ENCODE measurements around the gene APRT. TPM values are rescaled to one million over a fixed set of nuclear protein-coding genes. Genes with fewer than 3 reads are reported as not detected.

APRT gene
- total and polyA plus RNA-seq, 9 of the 15 experiments (the other 6 are each of a cell fraction or from before 2014, with no cell fraction given): 41.7 to 409 (median 146) TPM

DNA sequence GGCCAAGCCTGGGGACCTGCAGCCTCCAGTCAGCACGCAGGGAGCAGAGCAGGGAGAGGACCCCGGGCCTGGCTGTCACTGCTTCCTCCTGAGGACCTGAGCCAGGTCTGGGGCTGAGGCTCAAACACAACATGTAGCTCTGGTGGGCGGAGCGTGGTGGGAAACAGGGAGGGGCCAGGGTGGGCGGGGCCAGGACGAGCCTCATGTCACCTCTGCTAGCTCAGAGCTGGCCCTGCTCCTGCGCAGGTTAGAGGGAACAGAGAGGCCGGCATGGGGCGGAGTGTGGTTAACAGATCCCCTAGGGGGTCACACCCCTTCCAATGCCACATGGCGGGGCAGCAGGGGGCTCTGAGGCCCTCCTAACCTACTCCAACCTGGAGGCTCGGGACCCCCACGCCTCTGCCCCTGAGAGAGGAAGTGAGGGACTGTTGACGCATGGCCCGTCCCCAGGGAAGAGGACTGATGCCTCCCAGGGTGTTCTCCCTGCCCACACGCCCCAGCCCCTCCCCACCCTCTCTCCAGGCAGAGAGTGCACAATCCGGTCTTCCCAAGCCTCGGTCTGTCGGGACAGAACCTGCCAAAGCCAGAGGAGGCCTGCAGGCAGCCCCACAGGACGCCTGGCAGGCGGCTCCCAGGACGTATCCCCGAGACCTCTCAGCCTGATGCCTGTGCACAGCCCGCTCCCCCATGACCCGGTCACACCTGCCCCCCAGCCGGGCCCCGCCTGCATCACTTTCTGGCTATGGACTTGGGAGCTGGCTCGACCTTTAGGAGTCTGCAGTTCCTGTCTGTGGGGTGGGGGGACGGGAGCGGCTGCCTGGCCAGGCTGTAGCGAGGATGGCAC is 41.9 kb downstream of the APRT start (continued):
- TF ChIP-seq, protein P1, sequence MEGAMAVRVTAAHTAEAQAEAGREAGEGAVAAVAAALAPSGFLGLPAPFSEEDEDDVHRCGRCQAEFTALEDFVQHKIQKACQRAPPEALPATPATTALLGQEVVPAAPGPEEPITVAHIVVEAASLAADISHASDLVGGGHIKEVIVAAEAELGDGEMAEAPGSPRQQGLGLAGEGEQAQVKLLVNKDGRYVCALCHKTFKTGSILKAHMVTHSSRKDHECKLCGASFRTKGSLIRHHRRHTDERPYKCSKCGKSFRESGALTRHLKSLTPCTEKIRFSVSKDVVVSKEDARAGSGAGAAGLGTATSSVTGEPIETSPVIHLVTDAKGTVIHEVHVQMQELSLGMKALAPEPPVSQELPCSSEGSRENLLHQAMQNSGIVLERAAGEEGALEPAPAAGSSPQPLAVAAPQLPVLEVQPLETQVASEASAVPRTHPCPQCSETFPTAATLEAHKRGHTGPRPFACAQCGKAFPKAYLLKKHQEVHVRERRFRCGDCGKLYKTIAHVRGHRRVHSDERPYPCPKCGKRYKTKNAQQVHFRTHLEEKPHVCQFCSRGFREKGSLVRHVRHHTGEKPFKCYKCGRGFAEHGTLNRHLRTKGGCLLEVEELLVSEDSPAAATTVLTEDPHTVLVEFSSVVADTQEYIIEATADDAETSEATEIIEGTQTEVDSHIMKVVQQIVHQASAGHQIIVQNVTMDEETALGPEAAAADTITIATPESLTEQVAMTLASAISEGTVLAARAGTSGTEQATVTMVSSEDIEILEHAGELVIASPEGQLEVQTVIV (CRISPR knock-in tag; IDR thresholded peaks at IDR 0.05; ENCODE audit: borderline replicate concordance): no peak
- TF ChIP-seq THRAP3 (IDR thresholded peaks at IDR 0.05; ENCODE audit: borderline replicate concordance) (no peak), TAL1 (IDR thresholded peaks at IDR 0.05) (no peak), ZNF354B (CRISPR knock-in tag; IDR thresholded peaks at IDR 0.05) (no peak), FUS (optimal IDR thresholded peaks at IDR 0.05; ENCODE audit: low read depth, low read length) (no peak), ZNF668 (CRISPR knock-in tag; IDR thresholded peaks at IDR 0.05) (no peak), HOXB6 (CRISPR knock-in tag; IDR thresholded peaks at IDR 0.05; ENCODE audit: borderline replicate concordance) (no peak), HMG20B (CRISPR knock-in tag; IDR thresholded peaks at IDR 0.05) (no peak), ZNF830 (CRISPR knock-in tag; IDR thresholded peaks at IDR 0.05) (no peak), L3MBTL2 (IDR thresholded peaks at IDR 0.05) (peak; percentile 47), ZNF274 (IDR thresholded peaks at IDR 0.05; ENCODE audit: borderline replicate concordance, low read depth, low read length) (no peak), BRCA1 (IDR thresholded peaks at IDR 0.05) (no peak), BRCA1 (CRISPR knock-in tag; IDR thresholded peaks at IDR 0.05) (no peak), BMI1 (IDR thresholded peaks at IDR 0.05; ENCODE audit: low read length) (no peak), TAF7 (tag; IDR thresholded peaks at IDR 0.05) (no peak), ZNF175 (CRISPR knock-in tag; IDR thresholded peaks at IDR 0.05; ENCODE audit: low read depth) (0 out of 2 replicates have a peak, but pooled peaks have one; percentile 26), FOXA3 (CRISPR knock-in tag; conservative IDR thresholded peaks at IDR 0.05 in 1 of 2, IDR thresholded peaks at IDR 0.05 in 1 of 2) (no peak)
- TF ChIP-seq, protein P2, sequence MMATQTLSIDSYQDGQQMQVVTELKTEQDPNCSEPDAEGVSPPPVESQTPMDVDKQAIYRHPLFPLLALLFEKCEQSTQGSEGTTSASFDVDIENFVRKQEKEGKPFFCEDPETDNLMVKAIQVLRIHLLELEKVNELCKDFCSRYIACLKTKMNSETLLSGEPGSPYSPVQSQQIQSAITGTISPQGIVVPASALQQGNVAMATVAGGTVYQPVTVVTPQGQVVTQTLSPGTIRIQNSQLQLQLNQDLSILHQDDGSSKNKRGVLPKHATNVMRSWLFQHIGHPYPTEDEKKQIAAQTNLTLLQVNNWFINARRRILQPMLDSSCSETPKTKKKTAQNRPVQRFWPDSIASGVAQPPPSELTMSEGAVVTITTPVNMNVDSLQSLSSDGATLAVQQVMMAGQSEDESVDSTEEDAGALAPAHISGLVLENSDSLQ (IDR thresholded peaks at IDR 0.05): peak; percentile 43
- TF ChIP-seq, protein P3, sequence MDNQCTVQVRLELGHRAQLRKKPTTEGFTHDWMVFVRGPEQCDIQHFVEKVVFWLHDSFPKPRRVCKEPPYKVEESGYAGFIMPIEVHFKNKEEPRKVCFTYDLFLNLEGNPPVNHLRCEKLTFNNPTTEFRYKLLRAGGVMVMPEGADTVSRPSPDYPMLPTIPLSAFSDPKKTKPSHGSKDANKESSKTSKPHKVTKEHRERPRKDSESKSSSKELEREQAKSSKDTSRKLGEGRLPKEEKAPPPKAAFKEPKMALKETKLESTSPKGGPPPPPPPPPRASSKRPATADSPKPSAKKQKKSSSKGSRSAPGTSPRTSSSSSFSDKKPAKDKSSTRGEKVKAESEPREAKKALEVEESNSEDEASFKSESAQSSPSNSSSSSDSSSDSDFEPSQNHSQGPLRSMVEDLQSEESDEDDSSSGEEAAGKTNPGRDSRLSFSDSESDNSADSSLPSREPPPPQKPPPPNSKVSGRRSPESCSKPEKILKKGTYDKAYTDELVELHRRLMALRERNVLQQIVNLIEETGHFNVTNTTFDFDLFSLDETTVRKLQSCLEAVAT (IDR thresholded peaks at IDR 0.05): 0 out of 4 replicates have a peak, but pooled peaks of 1 of the 2 experiments have one; percentile 16
- TF ChIP-seq, protein P4, sequence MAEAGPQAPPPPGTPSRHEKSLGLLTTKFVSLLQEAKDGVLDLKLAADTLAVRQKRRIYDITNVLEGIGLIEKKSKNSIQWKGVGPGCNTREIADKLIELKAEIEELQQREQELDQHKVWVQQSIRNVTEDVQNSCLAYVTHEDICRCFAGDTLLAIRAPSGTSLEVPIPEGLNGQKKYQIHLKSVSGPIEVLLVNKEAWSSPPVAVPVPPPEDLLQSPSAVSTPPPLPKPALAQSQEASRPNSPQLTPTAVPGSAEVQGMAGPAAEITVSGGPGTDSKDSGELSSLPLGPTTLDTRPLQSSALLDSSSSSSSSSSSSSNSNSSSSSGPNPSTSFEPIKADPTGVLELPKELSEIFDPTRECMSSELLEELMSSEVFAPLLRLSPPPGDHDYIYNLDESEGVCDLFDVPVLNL (CRISPR knock-in tag; IDR thresholded peaks at IDR 0.05; ENCODE audit: low read depth): 0 out of 2 replicates have a peak, but pooled peaks have one; percentile 5
- TF ChIP-seq, protein P5, sequence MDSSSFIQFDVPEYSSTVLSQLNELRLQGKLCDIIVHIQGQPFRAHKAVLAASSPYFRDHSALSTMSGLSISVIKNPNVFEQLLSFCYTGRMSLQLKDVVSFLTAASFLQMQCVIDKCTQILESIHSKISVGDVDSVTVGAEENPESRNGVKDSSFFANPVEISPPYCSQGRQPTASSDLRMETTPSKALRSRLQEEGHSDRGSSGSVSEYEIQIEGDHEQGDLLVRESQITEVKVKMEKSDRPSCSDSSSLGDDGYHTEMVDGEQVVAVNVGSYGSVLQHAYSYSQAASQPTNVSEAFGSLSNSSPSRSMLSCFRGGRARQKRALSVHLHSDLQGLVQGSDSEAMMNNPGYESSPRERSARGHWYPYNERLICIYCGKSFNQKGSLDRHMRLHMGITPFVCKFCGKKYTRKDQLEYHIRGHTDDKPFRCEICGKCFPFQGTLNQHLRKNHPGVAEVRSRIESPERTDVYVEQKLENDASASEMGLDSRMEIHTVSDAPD (CRISPR knock-in tag; IDR thresholded peaks at IDR 0.05): no peak
